HG03025 (cell line): ENCODE measurements around the gene CCL3.
"Not testable (repeated sequence)": the region's sequence is repeated elsewhere in the genome, so short reads cannot be mapped to it uniquely, and the experiment has no call there.

Source experiments
- ATAC-seq: cut with Tn5 transposase; IDR thresholded peaks from one replicate; pipeline ENCODE4 v1.9.1; 2021; ENCODE audit warnings: mild to moderate bottlenecking, moderate library complexity; ENCODE audit not compliant: unreplicated experiment, low FRiP score

Gene CCL3

DNA sequence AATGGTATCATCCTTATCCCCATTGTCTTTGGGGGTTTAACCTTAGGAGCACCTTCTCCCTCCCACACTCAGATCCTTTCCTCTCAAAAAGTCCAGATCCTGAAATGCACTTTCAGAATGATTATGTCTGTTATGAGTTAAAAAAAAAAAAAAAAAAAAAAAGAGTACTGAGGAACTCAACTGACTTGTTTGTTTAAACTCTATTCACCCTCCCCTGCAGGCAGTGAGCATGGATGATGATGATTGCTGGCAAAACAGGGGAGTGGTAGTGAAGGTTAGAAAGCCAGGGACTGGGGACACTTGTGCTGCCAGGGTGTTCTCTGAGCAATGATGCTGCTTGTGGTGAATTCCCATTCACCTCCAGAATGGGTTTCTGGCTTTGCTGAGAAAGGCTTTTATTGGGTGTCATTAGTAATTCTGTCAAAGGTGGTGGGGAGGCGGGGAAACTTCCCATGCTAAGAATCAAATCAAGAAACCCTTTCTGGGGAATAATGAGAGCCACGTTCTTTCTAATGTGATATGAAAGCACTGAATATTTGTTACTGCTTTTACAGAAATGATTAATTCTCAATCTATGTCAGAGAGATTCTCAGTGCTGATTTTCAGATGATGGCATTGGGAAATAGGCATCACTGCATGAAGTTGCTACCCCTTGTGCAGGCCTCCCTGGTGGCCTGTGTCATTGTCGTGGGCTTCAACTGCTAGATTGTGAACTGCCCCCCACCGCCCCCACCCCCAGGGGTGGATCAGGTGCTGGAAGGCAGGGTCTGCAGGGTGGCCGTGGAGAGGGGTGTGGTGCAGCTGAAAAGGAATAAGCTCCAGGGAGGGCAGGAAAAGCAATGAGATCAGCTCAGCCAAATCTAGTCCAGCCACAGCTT is 27.8 kb upstream of the CCL3 start:
- no peak for ATAC-seq

- ATAC-seq = not testable (repeated sequence)
These were observed 25.7 kb upstream of the CCL3 start for GRCh38 chr17:36115649-36115977.

GRCh38 chr17:36114971-36115648 is 25.2 kb upstream of the CCL3 start:
- not testable (repeated sequence) for ATAC-seq

DNA sequence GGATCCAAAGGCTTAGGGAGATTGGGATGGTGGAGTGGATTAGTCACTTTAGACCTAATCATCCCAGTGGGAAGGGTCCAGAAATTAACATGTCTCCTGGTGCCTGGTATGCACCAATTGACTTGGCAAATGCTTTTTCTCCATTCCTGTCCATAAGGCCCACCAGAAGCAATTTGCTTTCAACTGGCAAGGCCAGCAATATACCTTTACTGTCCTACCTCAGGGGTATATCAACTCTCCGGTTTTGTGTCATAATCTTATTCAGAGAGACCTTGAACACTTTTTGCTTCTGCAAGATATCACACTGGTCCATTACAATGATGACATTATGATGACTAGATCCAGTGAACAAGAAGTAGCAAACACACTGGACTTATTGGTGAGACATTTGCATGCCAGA is 23.2 kb upstream of the CCL3 start:
- ATAC-seq = not testable (repeated sequence)

DNA sequence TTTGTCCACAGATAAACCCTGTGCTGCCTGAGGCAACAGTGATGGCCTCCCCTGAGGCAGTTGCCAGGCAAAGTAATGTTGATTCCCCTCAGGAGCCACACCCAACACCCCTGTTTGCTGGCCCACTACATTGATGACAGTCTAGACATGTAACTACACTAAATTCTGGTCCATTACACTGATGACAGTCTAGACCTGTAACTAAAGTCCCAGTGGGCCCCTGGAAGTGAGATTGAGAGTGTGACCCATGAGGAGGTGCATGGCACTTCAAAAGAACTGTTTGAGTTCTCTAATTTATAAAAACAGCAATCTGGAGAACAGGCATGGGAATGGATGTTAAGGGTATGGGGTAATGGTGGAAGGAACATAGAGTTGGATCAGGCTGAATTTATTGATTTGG is 22.6 kb upstream of the CCL3 start:
- ATAC-seq = no peak

DNA sequence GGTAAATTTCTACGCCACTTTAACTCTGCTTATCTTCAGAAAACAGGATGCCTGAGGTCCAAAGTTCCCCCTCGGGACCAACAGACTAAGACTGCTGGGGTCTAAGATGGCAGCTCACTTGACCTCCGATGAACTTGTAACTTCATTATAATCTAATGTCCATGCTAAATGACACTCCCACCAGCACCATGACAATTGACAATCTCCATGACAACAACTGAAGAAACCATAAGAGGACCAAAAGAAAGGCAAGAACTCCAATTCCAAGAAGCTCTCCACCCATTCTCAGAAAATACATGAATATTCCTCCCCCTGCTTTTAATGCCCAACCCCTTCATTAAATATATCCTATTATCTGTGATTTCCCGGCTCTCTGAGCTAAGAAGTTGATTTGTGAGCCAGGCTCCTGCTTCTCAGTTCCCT is 21.1 kb upstream of the CCL3 start:
- ATAC-seq = no peak

GRCh38 chr17:36108265-36108664 is 18.3 kb upstream of the CCL3 start:
- not testable (repeated sequence) for ATAC-seq

DNA sequence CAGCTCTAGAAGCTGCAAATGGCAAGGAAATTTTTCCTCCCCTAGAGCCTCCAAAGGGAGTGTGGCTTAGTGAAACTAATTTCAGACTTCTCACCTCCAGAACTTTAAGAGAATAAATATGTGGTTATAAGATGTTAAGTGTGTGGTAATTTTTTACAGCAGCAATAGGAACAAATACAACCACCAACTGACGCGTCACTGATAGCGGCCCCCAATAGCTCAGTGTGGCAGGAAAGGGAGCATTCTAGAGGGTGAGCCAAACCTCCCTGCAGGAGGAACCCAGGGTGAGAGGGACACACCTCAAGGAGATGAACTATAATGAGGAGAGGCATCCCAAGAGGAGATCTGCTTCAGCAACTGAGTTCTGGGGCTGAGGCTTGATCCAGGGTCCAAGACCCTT is 17.7 kb upstream of the CCL3 start:
- no peak for ATAC-seq

- ATAC-seq = no peak
These were observed 16.5 kb upstream of the CCL3 start for GRCh38 chr17:36106493-36106835.

DNA sequence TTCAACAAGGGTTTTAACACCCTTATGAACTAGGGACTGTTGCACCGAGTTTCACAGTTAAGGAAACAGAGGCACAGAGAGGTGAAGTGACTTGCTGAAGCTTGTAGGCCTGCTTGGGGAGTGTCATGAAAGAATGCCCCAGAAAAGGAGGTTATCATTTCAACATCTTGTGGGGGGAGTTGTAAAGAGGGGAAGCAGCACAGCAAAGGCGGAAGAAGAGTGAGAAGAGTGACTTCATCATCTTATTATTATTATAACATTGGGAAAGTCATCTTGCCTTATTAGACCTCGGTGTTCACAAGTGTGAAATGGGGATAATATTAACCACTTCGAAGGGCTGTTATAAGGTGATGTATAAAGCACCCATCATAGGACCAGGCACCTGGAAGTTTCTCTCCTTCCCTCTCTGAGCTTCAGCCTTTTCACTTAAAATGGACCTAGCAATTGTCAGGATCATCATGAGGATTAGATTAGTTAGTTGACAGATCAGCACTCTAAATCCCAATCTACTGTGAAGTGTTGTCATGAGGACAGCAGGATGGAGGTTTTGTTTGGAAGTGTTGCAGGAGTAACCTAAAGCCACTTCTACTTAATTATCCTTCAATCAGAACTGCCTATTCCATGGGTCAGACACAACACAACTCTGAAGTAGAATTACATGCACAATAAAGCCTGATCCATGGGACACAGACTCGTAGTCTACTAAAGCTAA is 16.0 kb upstream of the CCL3 start:
- no peak for ATAC-seq

DNA sequence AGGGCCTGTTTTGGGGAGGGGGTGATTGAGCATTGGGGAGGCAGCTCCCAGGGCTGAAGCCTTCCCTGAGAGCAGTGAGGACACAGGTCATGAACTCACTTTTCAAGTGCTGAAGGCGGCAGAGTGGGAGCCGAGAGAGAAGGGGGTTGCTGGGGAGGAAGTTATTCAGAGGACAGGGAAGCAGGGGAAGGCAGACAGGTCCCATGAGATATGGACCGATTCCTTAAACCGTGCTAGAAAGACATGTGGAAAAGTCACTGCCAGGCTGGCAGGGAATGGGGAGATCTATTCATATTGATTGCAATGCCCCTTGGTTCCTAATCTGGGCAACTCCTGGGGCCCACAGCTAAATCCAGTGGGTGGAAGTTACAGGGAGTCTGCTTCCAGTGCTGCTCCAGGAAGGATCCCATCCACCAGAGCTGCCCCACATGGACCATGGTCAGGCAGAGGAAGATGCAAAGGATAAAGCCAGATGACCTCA is 14.8 kb upstream of the CCL3 start:
- no peak for ATAC-seq

DNA sequence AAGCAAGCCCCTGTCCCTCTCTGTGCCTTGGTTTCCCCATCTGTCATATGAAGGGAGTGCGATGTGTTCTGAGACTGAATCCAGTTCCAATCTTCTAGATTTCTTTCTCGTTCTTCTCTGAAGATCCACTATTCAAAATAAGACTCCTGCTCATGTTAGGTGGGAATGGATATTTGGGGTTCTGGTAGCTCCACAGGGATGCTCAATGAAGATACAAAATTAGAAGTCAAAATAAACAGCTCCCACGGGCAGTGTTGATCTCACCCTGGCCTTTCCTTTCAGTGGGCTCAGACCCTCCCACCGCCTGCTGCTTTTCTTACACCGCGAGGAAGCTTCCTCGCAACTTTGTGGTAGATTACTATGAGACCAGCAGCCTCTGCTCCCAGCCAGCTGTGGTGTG is 14.3 kb upstream of the CCL3 start:
- not testable (repeated sequence) for ATAC-seq

- peak; percentile 65 for ATAC-seq
These were observed 13.5 kb upstream of the CCL3 start, which contains the start of gene CCL4 for GRCh38 chr17:36103401-36103975. Gene CCL4, plus strand, starts transcription at chr17:36103827. Its CDS starts 79 bp downstream, at chr17:36103906.

DNA sequence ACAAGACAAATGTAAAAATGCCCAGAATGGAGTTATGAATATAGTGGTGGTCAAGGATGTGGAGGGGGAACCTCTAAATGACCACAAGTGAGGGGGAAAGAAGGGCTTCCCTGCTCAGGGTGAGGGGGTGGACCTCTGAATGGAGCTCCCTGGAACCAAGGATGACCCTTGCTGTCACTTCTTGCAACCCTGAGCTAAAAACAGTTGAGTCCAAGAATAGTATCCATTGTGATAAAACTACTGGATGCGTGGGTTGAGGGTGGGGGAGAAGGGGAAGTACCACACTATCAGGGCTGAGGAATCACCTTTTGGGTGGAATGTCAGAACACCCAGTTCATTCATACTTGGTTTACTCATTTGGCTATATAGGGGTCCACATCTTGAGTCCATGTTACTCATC is 9.1 kb upstream of the CCL3 start:
- not testable (repeated sequence) for ATAC-seq

DNA sequence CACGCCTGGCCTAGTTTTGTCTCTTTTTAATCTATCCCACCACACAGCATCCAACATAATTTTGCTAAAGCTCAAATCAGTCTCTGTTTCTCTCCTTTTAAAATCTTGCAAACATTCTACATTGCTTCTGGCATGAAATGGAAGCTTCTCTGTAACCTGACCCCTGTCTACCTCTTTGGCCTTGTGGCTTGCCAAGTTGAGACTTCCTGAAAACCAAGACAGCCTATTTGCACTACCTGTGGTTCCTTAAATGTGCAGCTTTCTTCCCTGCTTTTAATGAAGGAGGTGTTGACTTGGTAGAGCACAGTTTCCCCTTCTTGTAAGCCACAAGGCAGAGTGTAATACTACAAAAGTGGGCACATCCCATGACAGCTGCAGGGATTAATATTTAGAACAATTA is 6.0 kb upstream of the CCL3 start:
- ATAC-seq = no peak

GRCh38 chr17:36094746-36095145 is 4.8 kb upstream of the CCL3 start:
- no peak for ATAC-seq

GRCh38 chr17:36094232-36094631 is 4.3 kb upstream of the CCL3 start:
- ATAC-seq = no peak

GRCh38 chr17:36092715-36093114 is 2.8 kb upstream of the CCL3 start:
- not testable (repeated sequence) for ATAC-seq

- no peak for ATAC-seq
These were observed 2.3 kb upstream of the CCL3 start for GRCh38 chr17:36092230-36092629.

DNA sequence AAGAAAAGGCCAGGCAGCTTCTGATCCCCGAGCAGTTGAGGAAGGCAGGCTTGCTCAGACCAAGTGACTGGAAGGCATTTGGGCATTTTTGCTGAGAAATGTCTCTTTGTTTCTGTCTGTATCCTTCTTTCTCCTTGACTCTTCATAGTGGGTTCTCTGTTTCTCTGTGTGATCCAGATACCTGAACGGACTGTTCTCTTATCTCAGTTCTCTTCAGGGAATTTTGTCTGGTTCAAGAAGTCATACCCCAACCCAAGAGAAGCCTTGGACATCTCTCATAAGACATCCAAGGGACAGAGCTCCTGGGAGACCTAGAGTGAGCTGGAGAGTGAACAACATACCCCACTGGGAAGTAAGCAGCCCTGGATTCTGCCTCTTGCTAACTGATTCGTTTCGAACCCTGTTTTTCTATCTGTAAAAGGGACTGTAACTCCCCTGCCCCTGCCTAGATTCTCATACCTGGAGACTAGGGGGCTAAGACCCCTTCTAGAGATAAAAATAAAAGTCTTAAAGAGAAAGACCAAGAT is 541 bp downstream of the CCL3 start:
- no peak for ATAC-seq
